IPS-20b (cell line): ENCODE results near the gene ANKRD10.

Experiments used
- H3K27ac ChIP-seq: one replicate; pipeline ENCODE4 v1.5.1; 2013; ENCODE audit warnings: low read length
- H3K27me3 ChIP-seq: 2 replicates; pipeline ENCODE4 v1.6.1; 2013; ENCODE audit warnings: mild to moderate bottlenecking, low read length, inconsistent platforms; ENCODE audit not compliant: insufficient read depth
- H3K36me3 ChIP-seq: 2 replicates; pipeline ENCODE4 v1.6.1; 2013; ENCODE audit warnings: low read depth, mild to moderate bottlenecking, inconsistent platforms, low read length, moderate library complexity; ENCODE audit not compliant: insufficient read depth
- H3K4me1 ChIP-seq: 2 replicates; pipeline ENCODE4 v1.6.1; 2013; ENCODE audit warnings: mild to moderate bottlenecking, control low read depth, inconsistent platforms, low read length, moderate library complexity; ENCODE audit not compliant: insufficient read depth
- H3K4me3 ChIP-seq: 2 replicates; pipeline ENCODE4 v1.5.1; 2013; ENCODE audit warnings: mild to moderate bottlenecking, low read length, inconsistent platforms
- H3K9ac ChIP-seq: 2 replicates; pipeline ENCODE4 v1.6.1; 2013; ENCODE audit warnings: low read depth, mild to moderate bottlenecking, inconsistent platforms, low read length, moderate library complexity
- H3K9me3 ChIP-seq: 2 replicates; pipeline ENCODE4 v1.6.1; 2013; ENCODE audit warnings: mild to moderate bottlenecking, low read depth, low read length, inconsistent platforms; ENCODE audit not compliant: insufficient read depth

The ANKRD10 gene

DNA sequence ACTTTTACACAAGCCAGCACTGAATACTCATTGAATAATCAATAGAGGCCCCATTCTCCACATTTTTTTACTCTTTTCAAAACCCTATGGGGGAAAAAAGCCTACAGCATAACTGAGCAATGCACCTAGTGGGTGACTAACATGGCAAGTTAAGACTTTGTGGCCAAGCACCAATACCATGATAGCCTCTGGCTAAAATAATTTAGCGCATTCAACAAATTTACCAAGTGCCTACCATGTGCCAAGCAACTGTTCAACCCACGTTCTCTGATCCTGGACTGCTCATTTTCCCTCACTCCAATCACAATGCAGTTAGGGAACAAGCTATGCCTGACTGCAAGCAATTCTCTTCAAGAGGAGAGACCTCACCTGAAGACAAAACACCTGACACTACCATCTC is 3.0 kb downstream of the ANKRD10 start:
- Histone ChIP-seq H3K9ac (peak overlapping the region; percentile 98; the same call in 1 of the 2 replicates), H3K36me3 (peaks cover 30% of the 10 kb centered on the region), H3K4me3 (peak overlapping the region; percentile 99), H3K9me3 (no peaks in the 10 kb centered on the region), H3K27ac (no peak overlapping the region), H3K4me1 (peaks cover 44% of the 10 kb centered on the region), H3K27me3 (no peaks in the 10 kb centered on the region)

DNA sequence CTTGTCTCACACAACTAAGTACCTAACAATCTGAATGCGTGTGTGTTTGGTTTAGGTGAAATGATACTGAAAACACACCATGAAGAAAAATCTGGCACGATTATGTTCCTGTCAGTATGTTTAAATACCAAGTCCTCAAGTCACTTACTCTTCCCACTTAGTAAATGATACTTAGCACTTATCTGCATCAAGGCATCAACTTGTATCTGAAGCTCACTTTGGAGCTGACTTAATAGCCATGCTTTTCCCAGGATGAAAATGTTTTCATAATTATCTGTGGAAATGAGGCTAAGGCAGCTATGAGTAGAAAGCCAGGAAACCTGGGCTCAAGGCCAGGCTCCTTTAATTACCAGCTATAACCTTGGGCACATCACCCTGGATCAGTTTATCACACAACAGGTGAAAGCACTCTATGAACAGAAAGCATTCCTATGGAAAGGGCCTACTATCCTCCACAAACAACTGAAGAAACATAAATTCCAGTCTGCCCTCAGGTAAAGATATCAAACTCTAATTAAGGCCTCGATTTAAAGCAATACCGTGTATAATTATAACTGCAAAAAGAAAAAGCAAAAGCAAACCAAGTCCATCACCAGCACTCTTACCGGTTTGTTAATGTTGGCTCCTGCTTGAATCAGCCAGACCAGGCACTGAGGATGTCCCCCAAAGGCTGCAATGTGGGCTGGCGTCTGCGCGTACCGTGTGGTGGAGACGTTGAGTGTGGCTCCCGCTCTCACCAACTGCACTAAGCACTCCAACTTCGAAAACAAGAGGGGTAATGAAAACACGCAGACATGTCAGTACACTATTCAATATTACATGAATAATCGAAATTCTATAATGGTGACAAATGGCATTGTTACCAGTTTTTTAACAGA is 4.6 kb downstream of the ANKRD10 start:
- Histone ChIP-seq H3K9ac (peak overlapping the region; percentile 65; the same call in 1 of the 2 replicates), H3K4me1 (peaks cover 54% of the 10 kb centered on the region), H3K36me3 (peaks cover 46% of the 10 kb centered on the region), H3K27me3 (no peaks in the 10 kb centered on the region), H3K27ac (peak overlapping the region; percentile 36), H3K4me3 (peak overlapping the region; percentile 44; the same call in 1 of the 2 replicates), H3K9me3 (no peaks in the 10 kb centered on the region)

DNA sequence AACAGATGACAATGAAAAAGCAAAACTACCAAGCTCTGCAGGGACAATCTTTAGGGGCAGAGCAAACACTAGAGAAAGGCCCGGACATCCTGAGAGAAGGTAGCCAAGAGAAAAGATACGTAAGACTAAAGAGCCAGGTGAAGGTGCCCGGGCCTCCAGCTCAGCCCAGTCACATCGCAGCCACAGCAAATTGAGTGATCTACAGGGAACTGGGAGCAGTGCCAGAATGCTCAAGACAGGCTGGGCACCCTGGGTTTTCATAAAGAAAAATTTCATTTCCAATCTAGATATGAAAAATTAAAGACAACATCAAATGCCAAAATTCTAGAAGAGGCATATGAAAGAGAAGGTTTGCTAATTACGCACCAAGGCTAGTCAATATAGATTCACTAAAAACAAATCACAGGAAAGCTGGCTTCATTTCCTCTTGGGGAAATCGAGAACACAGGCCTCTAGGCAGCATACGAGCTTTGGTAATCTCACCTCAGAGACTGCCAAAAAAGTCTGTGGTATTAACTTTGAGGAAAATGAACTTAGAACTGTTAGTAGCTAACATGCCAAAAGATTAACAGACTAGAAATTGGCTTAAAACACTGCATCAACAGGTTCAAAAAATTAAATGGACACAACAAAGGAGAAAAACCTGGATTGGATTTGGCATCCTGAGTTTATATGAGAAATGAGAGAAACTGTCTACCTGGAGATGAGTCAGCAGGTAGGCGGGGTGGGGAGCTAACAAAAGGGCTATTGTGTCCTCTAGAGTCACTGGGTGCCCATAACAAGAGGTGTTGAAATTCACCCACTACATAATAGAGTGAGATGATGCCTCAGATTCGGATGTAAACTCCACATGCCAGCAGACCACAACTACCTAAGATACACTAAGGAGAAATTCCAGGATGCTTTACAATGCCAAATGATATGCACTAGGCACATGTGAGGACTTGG is 6.6 kb downstream of the ANKRD10 start:
- Histone ChIP-seq H3K36me3 (peaks cover 66% of the 10 kb centered on the region), H3K9me3 (no peaks in the 10 kb centered on the region), H3K4me1 (peaks cover 54% of the 10 kb centered on the region), H3K9ac (peak overlapping the region; percentile 65), H3K27ac (peak overlapping the region; percentile 68), H3K27me3 (no peaks in the 10 kb centered on the region), H3K4me3 (peak overlapping the region; percentile 40)

- H3K4me3 ChIP-seq = peak overlapping the region; percentile 4; the same call in 1 of the 2 replicates
- H3K27ac ChIP-seq = peak overlapping the region; percentile 68
- peaks cover 52% of the 10 kb centered on the region for H3K4me1 ChIP-seq
- no peaks in the 10 kb centered on the region for H3K9me3 ChIP-seq
- H3K27me3 ChIP-seq = no peaks in the 10 kb centered on the region
- H3K9ac ChIP-seq = peak overlapping the region; percentile 65; the same call in 1 of the 2 replicates
- peaks cover 76% of the 10 kb centered on the region for H3K36me3 ChIP-seq
Measured at GRCh38 chr13:110907301-110907700, 7.6 kb downstream of the ANKRD10 start.

GRCh38 chr13:110904748-110905147 is 10.1 kb downstream of the ANKRD10 start:
- no peak overlapping the region for H3K9ac ChIP-seq
- H3K36me3 ChIP-seq = peaks cover 84% of the 10 kb centered on the region
- H3K9me3 ChIP-seq = no peaks in the 10 kb centered on the region
- H3K4me3 ChIP-seq = no peak overlapping the region
- H3K4me1 ChIP-seq = peaks cover 35% of the 10 kb centered on the region
- H3K27ac ChIP-seq = no peak overlapping the region
- H3K27me3 ChIP-seq = no peaks in the 10 kb centered on the region

DNA sequence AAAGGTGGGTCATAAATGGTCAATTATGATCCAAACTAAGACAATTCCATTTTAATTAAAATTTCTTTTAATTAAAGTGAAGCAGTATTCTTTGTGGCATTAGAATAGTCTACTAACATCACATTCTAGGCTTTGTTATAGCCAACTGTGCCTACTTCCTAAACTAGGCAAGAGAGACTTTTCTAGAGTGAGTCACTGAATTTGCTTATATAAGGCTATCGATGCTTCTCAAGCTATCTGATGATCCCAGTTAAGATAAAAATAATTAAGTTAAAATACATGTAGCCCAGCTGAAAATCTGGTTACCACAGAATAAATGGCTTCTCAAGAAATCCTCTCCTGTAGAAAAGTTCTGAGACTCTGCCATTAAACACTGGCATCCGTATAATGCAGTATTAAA is 12.5 kb downstream of the ANKRD10 start:
- no peaks in the 10 kb centered on the region for H3K9me3 ChIP-seq
- H3K4me3 ChIP-seq = no peak overlapping the region
- H3K36me3 ChIP-seq = peaks cover 87% of the 10 kb centered on the region
- no peak overlapping the region for H3K27ac ChIP-seq
- no peaks in the 10 kb centered on the region for H3K27me3 ChIP-seq
- H3K4me1 ChIP-seq = peaks cover 14% of the 10 kb centered on the region; the same call in 1 of the 2 replicates
- no peak overlapping the region for H3K9ac ChIP-seq

GRCh38 chr13:110897521-110897920 is 17.3 kb downstream of the ANKRD10 start:
- H3K9ac ChIP-seq = no peak overlapping the region

DNA sequence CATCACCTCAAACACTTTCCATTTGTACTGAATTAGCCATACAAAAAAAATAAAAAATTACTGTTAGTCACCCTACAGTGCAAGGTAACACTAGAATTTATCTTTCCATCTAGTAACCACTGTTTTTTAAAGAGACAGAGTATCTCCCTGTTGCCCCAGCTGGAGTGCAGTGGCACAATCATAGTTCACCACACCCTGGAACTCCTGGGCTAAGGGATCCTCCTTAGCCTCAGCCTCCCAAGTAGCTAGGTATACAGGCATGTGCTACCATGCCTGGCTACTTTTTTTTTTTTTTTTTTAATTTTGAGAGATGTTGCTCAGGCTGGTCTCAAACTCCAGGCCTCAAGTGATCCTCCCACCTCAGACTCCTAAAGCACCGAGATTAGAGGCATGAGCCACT is 17.9 kb downstream of the ANKRD10 start:
- peaks cover 90% of the 10 kb centered on the region for H3K36me3 ChIP-seq

More at GRCh38 chr13:110897521-110897920, 17.3 kb downstream of the ANKRD10 start:
- H3K27me3 ChIP-seq = no peaks in the 10 kb centered on the region
- H3K36me3 ChIP-seq = peaks cover 90% of the 10 kb centered on the region
- no peak overlapping the region for H3K27ac ChIP-seq
- no peak overlapping the region for H3K4me3 ChIP-seq
- no peaks in the 10 kb centered on the region for H3K9me3 ChIP-seq
- H3K4me1 ChIP-seq = no peaks in the 10 kb centered on the region

GRCh38 chr13:110894086-110894485 is 20.8 kb downstream of the ANKRD10 start:
- Histone ChIP-seq H3K4me3 (no peak overlapping the region), H3K36me3 (peaks cover 81% of the 10 kb centered on the region), H3K27ac (no peak overlapping the region), H3K27me3 (no peaks in the 10 kb centered on the region), H3K9ac (no peak overlapping the region), H3K4me1 (peaks cover 3% of the 10 kb centered on the region; the same call in 1 of the 2 replicates), H3K9me3 (no peaks in the 10 kb centered on the region)

More for the DNA sequence above, 17.9 kb downstream of the ANKRD10 start:
- no peaks in the 10 kb centered on the region for H3K9me3 ChIP-seq
- H3K4me3 ChIP-seq = no peak overlapping the region
- no peak overlapping the region for H3K9ac ChIP-seq
- no peaks in the 10 kb centered on the region for H3K27me3 ChIP-seq
- no peak overlapping the region for H3K27ac ChIP-seq
- no peaks in the 10 kb centered on the region for H3K4me1 ChIP-seq

GRCh38 chr13:110893571-110893970 is 21.3 kb downstream of the ANKRD10 start:
- Histone ChIP-seq H3K4me1 (peaks cover 3% of the 10 kb centered on the region; the same call in 1 of the 2 replicates), H3K9me3 (no peaks in the 10 kb centered on the region), H3K9ac (no peak overlapping the region), H3K36me3 (peaks cover 79% of the 10 kb centered on the region), H3K27ac (no peak overlapping the region), H3K27me3 (no peaks in the 10 kb centered on the region), H3K4me3 (no peak overlapping the region)
